Measurements from ENCODE around the gene DPH5.
"Not testable (repeated sequence)": the region's sequence is repeated elsewhere in the genome, so short reads cannot be mapped to it uniquely, and the experiment has no call there.

DNA sequence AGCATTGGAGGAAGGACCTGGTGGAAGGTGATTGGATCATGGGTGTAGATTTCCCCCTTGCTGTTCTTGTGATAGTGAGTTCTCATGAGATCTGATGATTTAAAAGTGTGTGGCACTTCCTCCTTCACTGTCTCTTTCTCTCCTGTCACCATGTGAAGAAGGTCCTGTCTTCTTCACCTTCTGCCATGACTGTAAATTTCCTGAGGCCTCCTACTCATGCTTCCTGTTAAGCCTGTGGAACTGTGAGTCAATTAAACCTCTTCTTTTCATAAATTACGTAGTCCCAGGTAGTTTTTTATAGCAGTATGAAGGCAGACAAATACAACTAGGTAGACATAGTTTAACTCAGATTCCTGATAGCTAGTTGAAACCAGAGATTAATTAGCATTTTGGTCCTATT, 72.6 kb downstream of the DPH5 start:
- TF ChIP-seq, protein P1, sequence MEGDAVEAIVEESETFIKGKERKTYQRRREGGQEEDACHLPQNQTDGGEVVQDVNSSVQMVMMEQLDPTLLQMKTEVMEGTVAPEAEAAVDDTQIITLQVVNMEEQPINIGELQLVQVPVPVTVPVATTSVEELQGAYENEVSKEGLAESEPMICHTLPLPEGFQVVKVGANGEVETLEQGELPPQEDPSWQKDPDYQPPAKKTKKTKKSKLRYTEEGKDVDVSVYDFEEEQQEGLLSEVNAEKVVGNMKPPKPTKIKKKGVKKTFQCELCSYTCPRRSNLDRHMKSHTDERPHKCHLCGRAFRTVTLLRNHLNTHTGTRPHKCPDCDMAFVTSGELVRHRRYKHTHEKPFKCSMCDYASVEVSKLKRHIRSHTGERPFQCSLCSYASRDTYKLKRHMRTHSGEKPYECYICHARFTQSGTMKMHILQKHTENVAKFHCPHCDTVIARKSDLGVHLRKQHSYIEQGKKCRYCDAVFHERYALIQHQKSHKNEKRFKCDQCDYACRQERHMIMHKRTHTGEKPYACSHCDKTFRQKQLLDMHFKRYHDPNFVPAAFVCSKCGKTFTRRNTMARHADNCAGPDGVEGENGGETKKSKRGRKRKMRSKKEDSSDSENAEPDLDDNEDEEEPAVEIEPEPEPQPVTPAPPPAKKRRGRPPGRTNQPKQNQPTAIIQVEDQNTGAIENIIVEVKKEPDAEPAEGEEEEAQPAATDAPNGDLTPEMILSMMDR (IDR thresholded peaks at IDR 0.05): not testable (repeated sequence)
- TF ChIP-seq POLR2A (IDR thresholded peaks at IDR 0.05): not testable (repeated sequence)
